GM12891 (cell line): ENCODE data around the gene CCR5.
"Not testable (repeated sequence)": the region's sequence is repeated elsewhere in the genome, so short reads cannot be mapped to it uniquely, and the experiment has no call there.

Experiments used
- DNase-seq: peaks from one replicate; pipeline ENCODE4 v3.0.0; 2011; ENCODE audit warnings: low spot score; ENCODE audit not compliant: insufficient read length
- FAIRE-seq: peaks from 2 replicates; lab custom pipeline; 2011; peaks lifted over from hg19 to GRCh38; lab: Jason Lieb, UNC
- PAX5 ChIP-seq: IDR thresholded peaks from 2 replicates; pipeline ENCODE4 v1.6.1; 2011; ENCODE audit warnings: low read length, moderate library complexity, mild to moderate bottlenecking; ENCODE audit not compliant: insufficient read depth, severe bottlenecking
- POLR2A ChIP-seq: IDR thresholded peaks from 2 replicates; pipeline ENCODE4 v1.6.1; 2011; ENCODE audit warnings: low read depth, low read length, control low read depth
- POLR2AphosphoS5 ChIP-seq: IDR thresholded peaks from 2 replicates; pipeline ENCODE4 v1.6.1; 2011; ENCODE audit warnings: low read depth, low read length, control low read depth
- POU2F2 ChIP-seq: IDR thresholded peaks from 2 replicates; pipeline ENCODE4 v1.6.1; 2011; ENCODE audit warnings: low read depth, mild to moderate bottlenecking, control low read depth, low read length, moderate library complexity
- SPI1 ChIP-seq: IDR thresholded peaks from 2 replicates; pipeline ENCODE4 v1.6.1; 2011; ENCODE audit warnings: low read depth, low read length, control low read depth
- TAF1 ChIP-seq: IDR thresholded peaks from 2 replicates; pipeline ENCODE4 v1.6.1; 2011; ENCODE audit warnings: low read depth, low read length, control low read depth

Gene CCR5

DNA sequence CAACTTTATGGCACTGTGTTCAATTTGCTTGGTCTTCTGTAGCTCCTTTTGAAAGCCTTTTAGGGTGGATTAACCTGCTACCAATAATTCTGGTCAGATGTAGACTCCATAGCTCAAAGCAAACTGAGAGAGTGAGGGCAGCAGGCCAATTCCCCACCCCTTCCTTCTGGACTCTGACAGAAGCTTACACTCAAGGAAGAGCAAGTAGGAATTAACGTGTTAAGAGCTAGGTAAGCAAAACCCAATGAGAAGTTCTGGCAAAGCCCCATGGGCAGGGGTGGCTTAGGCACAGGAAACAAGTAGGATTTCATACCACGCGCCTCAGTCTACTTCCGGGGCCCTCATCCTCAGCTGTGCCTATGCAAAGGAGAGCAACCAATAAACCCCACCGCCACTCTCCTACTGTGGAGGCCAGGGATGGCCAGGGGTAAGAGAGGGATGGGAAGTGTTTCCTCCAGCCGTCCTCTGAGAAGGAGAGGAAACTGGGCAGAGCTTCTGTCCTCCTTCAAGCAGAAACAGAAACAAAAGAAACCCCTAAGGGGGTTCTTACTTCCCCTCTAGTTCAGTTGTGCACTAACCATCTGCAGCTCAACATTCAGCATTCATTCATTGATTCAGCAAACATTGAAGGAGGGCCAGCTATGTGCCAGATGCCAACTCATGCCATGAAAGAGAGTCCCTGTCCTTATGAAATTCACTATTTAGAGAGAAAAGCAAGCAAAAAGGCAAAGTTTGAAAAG, 12.6 kb downstream of the CCR5 start:
- TF ChIP-seq POLR2A = no peak
- TF ChIP-seq PAX5 = no peak
- TF ChIP-seq POU2F2 = no peak
- TF ChIP-seq SPI1 = peak; percentile 40; the same call in 1 of the 2 replicates
- no peak for TF ChIP-seq POLR2AphosphoS5
- no peak for TF ChIP-seq TAF1
- FAIRE-seq (no peak), DNase-seq (no peak)

DNA sequence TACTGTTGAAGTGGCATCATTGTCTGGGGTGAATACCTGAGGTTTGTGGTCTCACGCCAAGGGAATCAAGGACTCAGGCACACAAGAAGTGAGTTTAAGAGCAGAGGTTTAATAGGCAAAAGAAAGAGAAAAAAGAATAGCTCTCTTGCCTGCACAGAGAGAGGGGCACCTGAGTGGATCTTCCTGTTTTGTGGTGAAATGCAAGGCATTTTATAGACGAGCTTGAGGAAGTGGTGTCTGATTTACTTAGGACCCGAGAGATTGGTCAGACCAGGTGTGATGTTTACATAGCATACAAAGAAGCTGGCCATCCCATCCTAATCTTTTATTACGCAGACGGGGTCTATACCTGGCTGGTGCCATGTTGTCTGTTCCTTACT, 13.2 kb downstream of the CCR5 start:
- TF ChIP-seq POU2F2 = no peak
- TF ChIP-seq SPI1 = peak; percentile 55
- DNase-seq (no peak), FAIRE-seq (peak; percentile 64)

DNA sequence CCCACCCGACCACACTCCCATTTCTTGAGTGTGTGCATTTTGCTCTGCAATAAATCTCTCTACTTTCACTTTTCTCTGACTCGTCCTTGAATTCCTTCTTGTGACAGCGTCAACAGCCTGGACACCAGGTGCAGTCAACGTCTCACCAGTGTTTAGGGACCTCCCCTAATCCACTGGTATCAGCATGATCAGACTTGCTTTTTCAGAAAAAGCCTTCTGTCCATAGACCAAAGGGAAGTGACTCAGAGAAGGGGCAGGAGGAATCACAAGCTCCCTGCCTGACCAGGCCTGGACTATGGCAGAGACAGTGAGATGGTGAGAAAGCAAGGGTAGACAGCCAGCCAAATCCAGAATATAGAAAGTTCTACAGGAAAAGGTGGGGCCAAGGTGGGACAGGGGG, 15.5 kb downstream of the CCR5 start:
- TF ChIP-seq POLR2A (no peak), SPI1 (0 out of 2 replicates have a peak, but pooled peaks have one; percentile 40)
- no peak for DNase-seq
- peak; percentile 59 for FAIRE-seq

DNA sequence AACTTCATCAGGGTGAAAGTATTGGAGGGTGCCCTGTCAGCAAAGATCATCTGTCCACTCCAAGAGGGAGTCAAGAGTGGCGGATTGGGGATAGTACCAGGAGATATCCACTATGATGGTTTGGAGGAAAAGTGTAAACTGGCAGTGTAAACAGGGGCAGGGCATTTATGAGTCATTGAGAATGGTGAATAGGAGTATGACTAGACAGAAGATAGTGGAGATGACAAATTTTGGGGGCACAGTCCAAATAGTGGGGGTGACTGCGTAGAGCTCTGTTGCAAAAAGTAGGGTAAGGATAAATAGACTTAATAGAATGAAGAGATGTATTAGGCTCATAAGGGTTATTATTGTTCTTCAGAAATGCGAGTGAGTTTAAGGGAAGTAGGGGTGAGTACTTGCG, 18.1 kb downstream of the CCR5 start:
- FAIRE-seq = not testable (repeated sequence)

DNA sequence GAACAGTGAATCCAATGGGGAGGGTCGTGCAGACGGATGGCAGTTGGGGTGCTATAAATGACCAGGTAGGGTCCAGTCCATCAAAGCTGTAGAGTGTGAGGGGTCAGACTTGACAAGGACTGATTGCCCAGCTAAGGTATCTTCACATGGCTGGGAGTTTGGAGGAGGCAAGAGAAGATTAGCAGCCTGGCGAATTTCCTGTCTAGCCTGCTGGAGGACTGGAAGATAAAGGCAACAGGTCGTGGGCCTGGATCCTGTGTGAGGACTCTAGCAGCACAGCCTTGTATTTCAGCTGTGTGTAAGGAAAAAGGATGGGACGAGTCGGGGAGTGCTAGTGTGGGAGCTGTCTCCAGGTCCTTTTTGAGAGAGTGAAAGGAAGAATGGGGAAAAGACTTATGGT, 18.6 kb downstream of the CCR5 start:
- TF ChIP-seq SPI1 = no peak
- no peak for TF ChIP-seq POLR2A
- TF ChIP-seq PAX5 = no peak
- no peak for TF ChIP-seq POU2F2
- no peak for TF ChIP-seq TAF1
- no peak for TF ChIP-seq POLR2AphosphoS5
- no peak for FAIRE-seq

More for the DNA sequence above, 18.1 kb downstream of the CCR5 start:
- DNase-seq = not testable (repeated sequence)

DNA sequence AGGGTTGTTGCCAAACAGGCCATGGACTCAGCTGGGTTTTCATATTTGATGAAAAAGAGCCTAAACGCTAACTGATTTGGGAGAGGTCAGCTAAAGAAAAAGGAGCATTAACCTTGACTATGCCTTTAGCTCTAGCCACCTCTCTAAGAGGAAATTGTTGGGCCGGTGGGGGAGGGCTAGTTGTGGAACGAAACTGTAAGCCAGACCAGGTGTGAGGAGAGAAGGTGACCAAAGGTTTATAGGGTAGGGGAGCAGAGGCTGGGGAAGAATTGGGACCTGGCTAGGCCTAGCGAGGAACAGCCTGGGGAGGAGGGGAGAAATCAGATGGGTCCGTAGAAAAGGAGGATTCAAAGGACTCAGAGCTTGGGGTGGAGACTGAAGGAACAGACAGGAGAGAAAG, 20.8 kb downstream of the CCR5 start:
- not testable (repeated sequence) for DNase-seq, FAIRE-seq

More for the DNA sequence above, 18.6 kb downstream of the CCR5 start:
- DNase-seq = no peak

DNA sequence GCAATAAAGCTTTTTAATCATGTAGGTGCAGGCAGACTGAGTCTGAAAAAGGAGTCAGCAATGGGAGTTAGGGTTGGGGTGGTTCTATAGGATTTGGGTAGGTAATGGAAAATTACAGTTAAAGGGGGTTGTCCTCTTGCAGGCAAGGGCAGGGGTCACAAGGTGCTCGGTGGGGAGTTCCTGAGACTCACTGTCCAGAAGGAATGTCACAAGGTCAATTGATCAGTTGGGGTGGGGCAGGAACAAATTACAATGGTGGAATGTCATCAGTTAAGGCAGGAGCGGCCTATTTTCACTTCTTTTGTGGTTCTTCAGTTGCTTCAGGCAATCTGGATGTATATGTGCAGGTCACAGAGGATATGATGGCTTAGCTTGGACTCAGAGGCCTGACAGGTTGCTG, 22.3 kb downstream of the CCR5 start:
- DNase-seq = no peak
- FAIRE-seq = no peak
- TF ChIP-seq PAX5 (no peak), POLR2AphosphoS5 (no peak), POU2F2 (no peak), TAF1 (no peak), SPI1 (no peak)

DNA sequence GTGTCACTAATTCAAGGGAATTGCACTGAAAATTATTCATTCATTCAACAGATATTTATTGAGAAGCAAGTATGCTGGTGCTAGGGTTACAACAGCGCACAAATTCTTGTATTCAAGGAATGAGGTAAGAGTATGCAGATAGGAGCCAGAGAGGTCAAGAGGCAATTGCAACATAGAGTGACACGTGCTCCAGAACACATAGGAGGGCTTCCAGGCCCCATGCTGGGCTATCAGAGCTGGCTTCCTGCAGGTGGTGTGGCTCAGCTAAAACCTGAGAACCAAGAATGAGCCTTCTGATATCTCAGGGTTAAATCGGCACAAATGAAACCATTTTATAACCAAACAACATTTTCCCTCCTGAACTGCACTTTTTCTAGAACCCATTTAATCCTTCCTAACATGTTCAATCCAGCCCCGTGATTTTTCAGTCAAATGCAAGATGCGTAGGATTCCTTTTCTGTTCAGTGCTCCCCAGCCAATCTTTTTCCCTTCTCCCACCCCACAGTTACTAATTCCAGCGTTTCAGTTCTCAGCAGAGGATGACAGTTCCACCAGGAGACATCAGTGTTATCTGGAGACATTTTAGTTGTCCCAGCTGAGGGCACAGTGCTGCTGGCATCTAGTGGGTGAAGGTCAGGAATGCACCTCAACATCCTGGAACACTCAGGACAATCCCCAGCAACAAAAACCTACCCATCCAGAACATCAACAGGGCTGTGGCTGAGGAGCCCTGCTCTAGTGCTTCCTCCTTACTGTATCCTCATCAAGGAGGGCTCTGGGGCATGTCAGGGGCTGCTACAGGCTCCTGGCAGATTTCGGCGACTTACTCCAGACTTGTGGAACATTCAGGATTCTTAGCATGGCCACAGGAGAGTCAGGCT, 23.0 kb downstream of the CCR5 start:
- TF ChIP-seq SPI1 (no peak), TAF1 (no peak), POLR2AphosphoS5 (no peak), PAX5 (no peak), POU2F2 (no peak), POLR2A (no peak)
- FAIRE-seq = peak; percentile 82
- DNase-seq = no peak

DNA sequence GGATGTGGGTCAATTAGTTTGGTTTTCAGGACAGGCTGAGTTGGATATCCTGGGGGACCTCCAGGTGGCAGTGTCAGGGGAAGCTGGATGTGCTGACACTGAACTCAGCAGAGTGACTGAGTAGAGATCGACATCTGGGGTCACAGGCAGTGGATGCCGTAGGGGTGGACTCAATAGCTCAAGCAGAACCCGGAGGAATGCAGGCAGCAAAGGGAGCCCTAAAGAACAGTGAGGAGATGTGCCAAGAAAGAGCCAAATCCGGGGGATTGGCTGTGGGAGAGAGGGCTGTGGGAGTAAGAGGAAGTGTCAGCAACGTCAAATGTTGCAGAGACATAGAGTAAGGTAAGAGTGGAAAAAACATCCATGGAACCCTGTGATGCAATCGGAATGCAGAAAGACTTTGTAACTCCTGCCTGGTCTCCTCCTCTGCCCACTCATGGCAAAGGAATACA, 24.5 kb downstream of the CCR5 start:
- DNase-seq (no peak), FAIRE-seq (peak; percentile 52)
- TF ChIP-seq SPI1 (no peak), POU2F2 (no peak), POLR2A (no peak), PAX5 (no peak), TAF1 (no peak), POLR2AphosphoS5 (no peak)

DNA sequence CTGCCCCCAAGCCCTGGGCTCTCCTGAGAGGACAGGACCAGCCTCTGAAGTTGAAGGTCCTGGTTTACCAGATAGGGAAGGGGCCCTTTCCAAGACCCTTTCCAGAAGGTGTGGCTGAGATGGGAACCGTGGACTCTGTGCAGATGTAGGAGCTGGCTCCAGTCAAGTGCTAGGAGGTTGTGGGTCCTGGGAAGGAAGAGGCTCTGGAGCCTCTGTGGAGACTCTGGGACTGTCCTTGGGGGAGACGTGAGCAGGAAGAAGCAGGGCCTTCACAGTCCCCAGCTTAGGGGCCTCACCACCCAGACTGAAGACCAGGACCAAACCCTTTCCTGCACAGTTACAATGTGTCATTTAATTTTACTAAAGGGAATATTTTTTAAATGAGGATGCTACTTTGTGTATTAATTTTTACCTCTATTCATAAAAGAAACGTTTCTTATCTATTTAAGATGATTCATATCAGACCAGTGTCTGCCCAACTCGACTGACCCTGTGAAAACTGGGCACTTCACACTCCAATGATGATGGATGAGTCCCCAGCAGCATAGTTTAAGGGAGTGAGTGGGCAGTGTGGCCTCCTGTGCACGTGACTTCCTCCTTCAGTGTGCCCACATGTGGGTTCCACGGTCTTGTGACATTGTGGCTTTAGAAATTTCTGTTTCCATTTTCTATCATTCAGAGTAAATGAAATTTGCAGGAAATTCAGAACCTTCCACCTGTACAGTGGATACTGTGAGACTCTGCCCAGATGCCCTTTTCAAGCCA, 25.2 kb downstream of the CCR5 start:
- DNase-seq (no peak), FAIRE-seq (peak; percentile 63)
- TF ChIP-seq PAX5 (no peak), POLR2A (no peak)
